Measurements from ENCODE around the gene ARID1B.

Gene ARID1B

GRCh38 chr6:156791320-156791850 lies 14.2 kb downstream of the ARID1B start:
- no peak for DNase-seq (ENCODE audit: low read depth in 2 of 2)

DNA sequence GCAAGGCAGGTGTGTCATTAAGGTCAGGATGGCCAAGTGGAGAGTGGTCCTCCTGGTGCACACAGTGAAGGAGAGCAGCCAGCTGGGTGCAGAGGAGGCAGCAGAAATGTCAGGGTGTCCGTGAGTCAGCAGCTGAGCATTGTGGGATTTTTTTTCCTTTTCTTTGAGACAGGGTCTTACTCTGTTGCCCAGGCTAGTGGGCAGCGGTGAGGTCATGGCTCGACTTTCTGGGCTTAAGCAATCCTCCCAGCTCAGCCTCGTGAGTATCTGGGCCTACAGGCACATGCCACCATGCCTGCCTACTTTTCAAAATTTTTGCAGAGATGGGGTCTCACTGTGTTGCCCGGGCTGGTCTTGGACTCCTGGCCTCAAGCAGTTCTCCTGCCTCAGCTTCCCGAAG lies 16.0 kb downstream of the ARID1B start:
- DNase-seq (ENCODE audit: low read depth in 2 of 2), result no peak

DNA sequence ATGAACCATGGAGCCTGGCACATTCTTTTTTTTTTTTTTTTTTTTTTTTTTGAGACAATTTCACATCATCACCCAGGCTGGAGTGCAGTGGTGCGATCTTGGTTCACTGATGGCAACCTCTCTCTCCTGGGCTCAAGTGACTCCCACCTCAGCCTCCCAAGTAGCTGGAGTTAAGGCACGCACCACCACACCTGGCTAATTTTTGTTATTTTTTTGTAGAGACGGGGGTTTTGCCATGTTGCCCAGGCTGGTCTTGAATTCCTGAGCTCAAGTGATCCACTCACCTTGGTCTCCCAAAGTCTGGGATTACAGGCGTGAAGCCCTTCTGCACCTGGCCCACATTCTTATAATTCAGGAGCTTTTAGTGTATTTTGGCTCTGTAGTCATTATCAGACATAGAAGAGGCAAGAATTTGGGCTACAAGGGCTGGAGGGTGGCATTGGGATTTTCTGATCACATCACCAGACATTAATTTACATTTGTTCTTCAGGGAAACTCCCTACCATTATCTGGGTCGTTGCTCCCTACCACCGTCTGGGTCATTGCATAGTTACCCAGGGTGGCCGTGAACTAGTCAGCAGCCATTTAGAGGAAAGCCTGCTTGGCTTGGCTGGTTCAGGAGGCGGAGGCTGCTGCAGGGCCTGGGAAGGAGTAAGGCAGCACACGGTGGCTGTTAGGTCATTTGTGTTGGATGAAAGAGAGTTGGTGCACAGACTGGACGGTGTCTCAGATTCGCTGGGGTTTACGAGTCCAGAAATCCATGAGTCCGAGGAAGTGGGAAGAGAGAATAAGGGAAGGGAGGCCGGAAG lies 17.6 kb downstream of the ARID1B start:
- no peak for DNase-seq (ENCODE audit: low read depth in 2 of 2)

GRCh38 chr6:156795825-156796224 lies 18.6 kb downstream of the ARID1B start:
- DNase-seq (ENCODE audit: low read depth in 2 of 2), result no peak

- no peak for DNase-seq (ENCODE audit: low read depth in 2 of 2)
Observed at GRCh38 chr6:156796627-156797026, 19.4 kb downstream of the ARID1B start.

GRCh38 chr6:156797901-156798735 lies 20.9 kb downstream of the ARID1B start:
- no peak for DNase-seq (ENCODE audit: low read depth in 2 of 2)

DNA sequence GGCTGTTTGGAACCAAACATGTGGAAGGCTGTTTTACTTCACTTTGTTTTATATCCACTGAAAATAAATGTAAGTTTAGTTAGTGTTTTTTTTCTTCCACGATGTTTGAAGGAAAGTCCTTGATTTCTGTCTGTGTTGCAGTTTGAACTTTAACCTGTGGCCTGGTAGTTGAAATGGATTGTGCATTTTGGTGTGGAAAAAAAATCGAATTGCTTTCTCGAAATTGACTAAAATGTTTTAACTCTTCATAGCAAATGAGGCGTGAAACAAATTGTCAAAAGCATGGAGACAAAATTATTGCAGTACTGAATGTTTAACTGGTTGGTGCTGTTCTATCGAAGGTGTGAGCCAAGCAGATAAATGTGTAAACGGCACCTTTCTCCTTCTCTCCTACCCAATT lies 24.5 kb downstream of the ARID1B start:
- no peak for DNase-seq (ENCODE audit: low read depth in 2 of 2)

DNA sequence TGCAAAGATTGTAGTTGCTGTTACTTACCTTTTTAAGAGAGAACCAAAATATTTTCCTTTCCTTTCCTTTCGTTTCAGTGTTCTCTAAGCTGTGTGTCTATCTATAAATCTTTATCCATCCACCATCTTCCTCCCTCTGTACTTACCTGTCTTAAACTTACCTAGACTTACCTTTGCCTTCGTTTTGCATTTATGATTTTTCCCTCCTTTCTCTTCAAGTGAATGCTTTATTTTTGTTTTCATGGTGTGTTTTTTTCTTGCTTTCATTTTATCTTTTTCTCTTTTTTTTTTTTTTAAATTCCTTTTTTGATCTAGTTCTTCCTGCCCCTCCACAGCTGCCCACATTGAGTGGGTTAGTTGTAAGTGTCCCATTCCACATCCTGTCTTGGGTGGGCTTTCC lies 26.2 kb downstream of the ARID1B start:
- DNase-seq (ENCODE audit: low read depth in 2 of 2), result no peak

DNA sequence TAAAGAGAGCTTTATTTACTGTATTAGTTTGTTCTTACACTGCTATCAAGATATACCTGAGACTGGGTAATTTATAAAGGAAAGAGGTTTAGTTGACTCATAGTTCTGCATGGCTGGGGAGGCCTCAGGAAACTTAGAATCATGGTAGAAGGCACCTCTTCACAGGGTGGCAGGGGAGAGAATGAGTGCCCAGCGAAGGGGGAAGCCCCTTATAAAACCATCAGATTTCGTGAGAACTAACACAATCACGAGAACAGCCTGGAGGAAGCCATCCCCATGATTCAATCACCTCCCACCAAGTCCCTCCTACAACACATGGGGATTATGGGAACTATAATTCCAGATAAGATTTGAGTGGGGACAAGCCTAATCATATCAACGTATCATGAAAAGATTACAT lies 27.2 kb downstream of the ARID1B start:
- DNase-seq (ENCODE audit: low read depth in 2 of 2), result no peak

DNA sequence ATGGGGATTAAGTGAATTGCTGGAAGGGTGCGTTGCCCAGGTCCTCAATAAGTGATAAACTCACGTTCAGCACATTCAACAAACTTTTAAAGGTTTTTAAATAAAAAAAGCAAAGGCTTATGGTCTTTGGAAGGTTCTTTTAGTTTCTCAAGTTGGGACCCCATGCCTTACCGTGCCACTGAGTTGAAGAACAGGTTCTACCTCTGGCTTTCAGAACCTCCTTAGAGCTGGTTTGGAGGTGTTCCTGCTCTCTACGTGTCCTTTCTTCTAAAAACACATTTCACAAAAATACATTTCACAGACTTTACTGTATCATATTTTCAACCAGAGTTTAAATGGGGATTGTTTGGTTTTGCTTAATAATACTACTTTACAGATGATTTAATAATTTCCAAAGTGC lies 29.0 kb downstream of the ARID1B start:
- DNase-seq (ENCODE audit: low read depth in 2 of 2), result no peak

- DNase-seq (ENCODE audit: low read depth in 2 of 2), result no peak
Observed at GRCh38 chr6:156807028-156807427, 29.9 kb downstream of the ARID1B start.

- DNase-seq (ENCODE audit: low read depth in 2 of 2), result no peak
Observed at GRCh38 chr6:156807795-156808194, 30.6 kb downstream of the ARID1B start.

DNA sequence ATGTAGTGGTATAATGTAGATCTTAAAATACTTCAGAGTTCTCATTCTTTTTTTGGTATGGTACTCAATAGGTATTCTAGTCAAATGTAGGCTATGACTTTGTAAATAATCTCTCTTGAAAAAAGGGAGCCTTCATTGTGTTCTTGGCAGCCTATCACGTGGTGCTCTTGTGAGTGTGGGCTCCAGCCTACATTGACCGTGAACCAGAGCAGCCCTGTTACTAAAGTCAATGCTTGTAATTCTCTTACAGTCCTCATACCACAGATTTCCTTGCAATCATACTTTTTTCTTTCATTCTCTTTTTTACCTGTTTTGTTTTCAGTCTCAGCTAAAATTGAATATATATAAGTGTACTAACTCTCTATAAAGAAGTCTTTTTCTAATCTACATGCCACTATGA lies 31.1 kb downstream of the ARID1B start:
- DNase-seq (ENCODE audit: low read depth in 2 of 2), result no peak

DNA sequence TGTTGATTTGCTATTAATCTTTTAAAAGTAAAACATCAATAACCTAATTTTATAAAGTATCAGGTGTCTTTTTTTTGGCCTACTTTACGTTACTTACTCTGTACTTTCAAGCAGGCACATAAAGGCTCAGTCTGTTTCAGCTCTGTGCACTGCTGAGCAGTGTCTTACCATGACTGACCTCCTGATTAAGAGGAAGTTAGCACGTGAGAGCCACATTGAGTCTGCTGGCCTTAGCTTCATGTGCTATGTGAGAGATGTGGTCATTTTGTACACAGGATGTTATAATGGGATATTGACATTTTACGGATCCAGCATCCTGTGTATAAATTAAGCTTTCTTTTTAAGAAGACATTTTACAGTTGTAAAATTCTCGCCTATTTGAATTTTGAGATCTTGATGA lies 31.9 kb downstream of the ARID1B start:
- DNase-seq (ENCODE audit: low read depth in 2 of 2), result no peak

DNA sequence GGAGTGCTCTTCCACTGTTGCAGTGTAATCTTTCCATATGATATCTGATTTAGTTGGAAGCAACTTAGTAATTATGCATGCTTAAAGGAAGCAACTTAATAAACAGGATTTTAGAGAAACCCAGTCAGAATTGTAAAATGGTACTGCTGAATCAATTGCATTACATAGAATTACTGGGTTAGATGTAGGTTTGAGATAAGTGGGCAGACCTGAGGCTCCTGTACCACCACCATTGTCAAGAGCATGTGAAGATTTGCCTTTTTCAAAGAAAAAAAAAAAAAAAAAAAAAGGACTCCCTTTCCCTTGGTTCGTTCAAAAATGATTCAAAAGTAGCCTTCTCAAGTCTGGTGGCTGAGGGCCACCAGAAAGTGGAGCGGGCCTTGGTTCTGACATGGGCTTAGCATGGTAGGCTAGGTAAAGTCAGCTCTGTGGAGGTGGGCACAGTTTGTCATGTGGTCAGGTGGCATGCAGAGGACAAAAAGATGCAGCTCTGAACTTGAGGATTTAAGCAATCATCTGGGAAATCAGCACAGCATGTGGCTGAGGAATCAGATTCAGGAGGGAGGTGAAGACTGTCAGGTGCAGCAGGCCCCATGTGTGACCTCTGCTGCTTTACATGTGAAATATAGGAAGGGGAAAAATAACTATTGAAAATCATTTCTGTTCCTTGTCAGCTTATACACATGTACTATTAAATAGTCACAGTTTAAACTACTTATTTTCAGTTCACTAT lies 32.4 kb downstream of the ARID1B start:
- no peak for DNase-seq (ENCODE audit: low read depth in 2 of 2)

- DNase-seq (ENCODE audit: low read depth in 2 of 2), result no peak
Observed at GRCh38 chr6:156814036-156814581, 36.9 kb downstream of the ARID1B start.

DNA sequence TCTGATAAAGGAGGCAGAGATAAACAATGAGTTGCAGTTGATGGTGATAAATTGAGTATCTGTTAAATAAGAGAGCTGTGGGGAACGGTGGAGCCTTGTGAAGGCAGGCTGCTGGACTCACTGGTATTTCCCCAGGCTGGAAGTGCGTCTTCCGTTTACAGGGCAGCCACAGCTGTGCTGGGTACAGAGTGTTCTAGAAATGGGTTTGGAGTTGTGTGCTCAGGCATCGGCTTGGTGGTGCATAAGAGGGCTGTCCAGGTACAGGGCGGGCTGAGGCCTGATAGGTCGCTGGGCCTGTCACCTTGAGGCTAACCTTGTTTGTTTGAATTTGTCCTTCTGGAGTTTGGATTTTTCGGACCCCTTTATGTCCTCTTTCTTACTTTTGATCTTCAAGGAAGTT lies 39.3 kb downstream of the ARID1B start:
- DNase-seq (ENCODE audit: low read depth in 2 of 2), result no peak

GRCh38 chr6:156820089-156820798 lies 43.1 kb downstream of the ARID1B start:
- no peak for DNase-seq (ENCODE audit: low read depth in 2 of 2)

- DNase-seq (ENCODE audit: low read depth in 2 of 2), result no peak
Observed at GRCh38 chr6:156821707-156822106, 44.5 kb downstream of the ARID1B start.

- no peak for DNase-seq (ENCODE audit: low read depth in 2 of 2)
Observed at GRCh38 chr6:156822747-156823206, 45.6 kb downstream of the ARID1B start.

DNA sequence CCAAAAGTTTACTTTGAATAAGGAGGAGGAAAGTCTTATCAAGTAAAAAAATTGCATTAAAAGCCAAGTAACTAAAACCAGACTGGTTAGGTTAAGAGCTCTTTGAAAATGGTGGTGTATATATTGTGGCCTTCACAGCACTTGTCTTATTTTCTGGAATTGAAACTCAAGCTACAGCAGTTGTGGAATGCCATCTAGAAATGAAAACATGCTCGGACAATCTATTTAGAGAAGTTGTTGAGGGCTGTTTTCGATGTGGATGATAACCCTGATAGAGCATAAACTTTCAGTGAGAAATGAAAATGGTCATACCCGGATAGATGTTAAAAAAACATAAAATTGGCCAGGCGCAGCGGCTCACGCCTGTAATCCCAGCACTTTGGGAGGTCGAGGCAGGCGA lies 47.0 kb downstream of the ARID1B start:
- DNase-seq (ENCODE audit: low read depth in 2 of 2), result no peak

All from stimulated activated CD8-positive, alpha-beta memory T cell treated with anti-CD3 and anti-CD28 coated beads, Interleukin-2, amount 100 ng/mL, for 48 hours (primary cell).